ENCODE measurements around the gene PTPRT.

DNA sequence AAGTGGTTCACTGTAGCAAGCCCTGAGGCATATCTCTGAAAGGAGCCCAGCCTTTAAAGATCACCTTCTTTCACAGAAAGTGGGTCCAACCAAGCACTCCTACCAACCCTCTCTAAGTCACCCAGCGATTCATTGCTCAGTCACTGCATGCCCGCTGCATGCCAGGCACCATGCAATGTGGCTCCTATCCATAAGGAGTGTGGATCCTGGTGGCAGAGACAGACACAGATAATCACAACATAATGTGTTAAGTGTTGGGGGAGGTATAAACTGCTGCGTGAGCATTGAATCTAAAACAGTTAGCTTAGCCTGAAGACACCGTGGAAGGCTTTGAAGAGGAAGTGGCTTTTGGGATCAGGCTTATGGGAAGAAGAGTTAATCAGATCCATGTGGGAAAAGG, 659.5 kb downstream of the PTPRT start:
- TF ChIP-seq BHLHE40 (IDR thresholded peaks at IDR 0.05; ENCODE audit: low read depth, low read length) (no peak), RAD21 (conservative IDR thresholded peaks at IDR 0.05 in 1 of 2, IDR thresholded peaks at IDR 0.05 in 1 of 2) (no peak), CBX8 (IDR thresholded peaks at IDR 0.05) (no peak), POLR2A (IDR thresholded peaks at IDR 0.05; ENCODE audit: low read length) (no peak), RNF2 (IDR thresholded peaks at IDR 0.05; ENCODE audit: borderline replicate concordance, low read depth) (no peak)
- TF ChIP-seq, protein P1, sequence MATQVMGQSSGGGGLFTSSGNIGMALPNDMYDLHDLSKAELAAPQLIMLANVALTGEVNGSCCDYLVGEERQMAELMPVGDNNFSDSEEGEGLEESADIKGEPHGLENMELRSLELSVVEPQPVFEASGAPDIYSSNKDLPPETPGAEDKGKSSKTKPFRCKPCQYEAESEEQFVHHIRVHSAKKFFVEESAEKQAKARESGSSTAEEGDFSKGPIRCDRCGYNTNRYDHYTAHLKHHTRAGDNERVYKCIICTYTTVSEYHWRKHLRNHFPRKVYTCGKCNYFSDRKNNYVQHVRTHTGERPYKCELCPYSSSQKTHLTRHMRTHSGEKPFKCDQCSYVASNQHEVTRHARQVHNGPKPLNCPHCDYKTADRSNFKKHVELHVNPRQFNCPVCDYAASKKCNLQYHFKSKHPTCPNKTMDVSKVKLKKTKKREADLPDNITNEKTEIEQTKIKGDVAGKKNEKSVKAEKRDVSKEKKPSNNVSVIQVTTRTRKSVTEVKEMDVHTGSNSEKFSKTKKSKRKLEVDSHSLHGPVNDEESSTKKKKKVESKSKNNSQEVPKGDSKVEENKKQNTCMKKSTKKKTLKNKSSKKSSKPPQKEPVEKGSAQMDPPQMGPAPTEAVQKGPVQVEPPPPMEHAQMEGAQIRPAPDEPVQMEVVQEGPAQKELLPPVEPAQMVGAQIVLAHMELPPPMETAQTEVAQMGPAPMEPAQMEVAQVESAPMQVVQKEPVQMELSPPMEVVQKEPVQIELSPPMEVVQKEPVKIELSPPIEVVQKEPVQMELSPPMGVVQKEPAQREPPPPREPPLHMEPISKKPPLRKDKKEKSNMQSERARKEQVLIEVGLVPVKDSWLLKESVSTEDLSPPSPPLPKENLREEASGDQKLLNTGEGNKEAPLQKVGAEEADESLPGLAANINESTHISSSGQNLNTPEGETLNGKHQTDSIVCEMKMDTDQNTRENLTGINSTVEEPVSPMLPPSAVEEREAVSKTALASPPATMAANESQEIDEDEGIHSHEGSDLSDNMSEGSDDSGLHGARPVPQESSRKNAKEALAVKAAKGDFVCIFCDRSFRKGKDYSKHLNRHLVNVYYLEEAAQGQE (IDR thresholded peaks at IDR 0.05), result no peak
- TF ChIP-seq, protein P2, sequence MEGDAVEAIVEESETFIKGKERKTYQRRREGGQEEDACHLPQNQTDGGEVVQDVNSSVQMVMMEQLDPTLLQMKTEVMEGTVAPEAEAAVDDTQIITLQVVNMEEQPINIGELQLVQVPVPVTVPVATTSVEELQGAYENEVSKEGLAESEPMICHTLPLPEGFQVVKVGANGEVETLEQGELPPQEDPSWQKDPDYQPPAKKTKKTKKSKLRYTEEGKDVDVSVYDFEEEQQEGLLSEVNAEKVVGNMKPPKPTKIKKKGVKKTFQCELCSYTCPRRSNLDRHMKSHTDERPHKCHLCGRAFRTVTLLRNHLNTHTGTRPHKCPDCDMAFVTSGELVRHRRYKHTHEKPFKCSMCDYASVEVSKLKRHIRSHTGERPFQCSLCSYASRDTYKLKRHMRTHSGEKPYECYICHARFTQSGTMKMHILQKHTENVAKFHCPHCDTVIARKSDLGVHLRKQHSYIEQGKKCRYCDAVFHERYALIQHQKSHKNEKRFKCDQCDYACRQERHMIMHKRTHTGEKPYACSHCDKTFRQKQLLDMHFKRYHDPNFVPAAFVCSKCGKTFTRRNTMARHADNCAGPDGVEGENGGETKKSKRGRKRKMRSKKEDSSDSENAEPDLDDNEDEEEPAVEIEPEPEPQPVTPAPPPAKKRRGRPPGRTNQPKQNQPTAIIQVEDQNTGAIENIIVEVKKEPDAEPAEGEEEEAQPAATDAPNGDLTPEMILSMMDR (IDR thresholded peaks at IDR 0.05), result no peak

All from A549 (cell line).